Endothelial cell (in vitro differentiated cells): ENCODE data around the gene PEA15. TPM values are rescaled to one million over a fixed set of nuclear protein-coding genes. Genes with fewer than 3 reads are reported as not detected.

Source experiments
- DNase-seq: peaks from one replicate; pipeline ENCODE4 v3.0.0; 2021; ENCODE audit warnings: low spot score
- H3K27ac Mint-ChIP-seq: one replicate; pipeline ENCODE4 v1.8.0; 2021; ENCODE audit warnings: mixed read lengths, inconsistent platforms; ENCODE audit not compliant: unreplicated experiment
- H3K27me3 Mint-ChIP-seq: one replicate; pipeline ENCODE4 v1.8.0; 2021; ENCODE audit warnings: mild to moderate bottlenecking, moderate library complexity, mixed read lengths, inconsistent platforms; ENCODE audit not compliant: unreplicated experiment
- H3K36me3 Mint-ChIP-seq: one replicate; pipeline ENCODE4 v1.8.0; 2021; ENCODE audit warnings: mild to moderate bottlenecking, low read depth, mixed read lengths, inconsistent platforms; ENCODE audit not compliant: unreplicated experiment
- H3K4me1 Mint-ChIP-seq: one replicate; pipeline ENCODE4 v1.8.0; 2021; ENCODE audit warnings: mild to moderate bottlenecking, mixed read lengths, inconsistent platforms; ENCODE audit not compliant: unreplicated experiment
- H3K4me3 Mint-ChIP-seq: one replicate; pipeline ENCODE4 v1.8.0; 2021; ENCODE audit warnings: mild to moderate bottlenecking, mixed read lengths, inconsistent platforms; ENCODE audit not compliant: unreplicated experiment
- H3K9me3 Mint-ChIP-seq: one replicate; pipeline ENCODE4 v1.8.0; 2021; ENCODE audit warnings: mixed read lengths, inconsistent platforms; ENCODE audit not compliant: unreplicated experiment
- CTCF ChIP-seq: fragments of 200-600 bp; sonication (generic); IDR thresholded peaks from one replicate; pipeline ENCODE4 v1.5.0; 2021; ENCODE audit warnings: antibody characterized with exemption; ENCODE audit not compliant: unreplicated experiment
- total RNA-seq: library from RNA; stranded (reverse); fragmentation: NEBNext Ultra II Directional; extraction: Animal tissue kit (Norgen Biotek cat#: 25700); gene quantifications from one replicate; pipeline ENCODE4 v1.2.1, GENCODE V29; 2021; ENCODE audit not compliant: unreplicated experiment

Gene PEA15
- total RNA-seq, 1 donor from 2014 or later: 593 TPM

GRCh38 chr1:160159846-160160245, 45.3 kb upstream of the PEA15 start:
- Mint-ChIP-seq H3K9me3 (no peaks in the 10 kb centered on the region), H3K27ac (no peak overlapping the region), H3K36me3 (no peaks in the 10 kb centered on the region), H3K4me1 (no peaks in the 10 kb centered on the region), H3K4me3 (no peak overlapping the region), H3K27me3 (no peaks in the 10 kb centered on the region)
- no peak for TF ChIP-seq CTCF
- no peak for DNase-seq

DNA sequence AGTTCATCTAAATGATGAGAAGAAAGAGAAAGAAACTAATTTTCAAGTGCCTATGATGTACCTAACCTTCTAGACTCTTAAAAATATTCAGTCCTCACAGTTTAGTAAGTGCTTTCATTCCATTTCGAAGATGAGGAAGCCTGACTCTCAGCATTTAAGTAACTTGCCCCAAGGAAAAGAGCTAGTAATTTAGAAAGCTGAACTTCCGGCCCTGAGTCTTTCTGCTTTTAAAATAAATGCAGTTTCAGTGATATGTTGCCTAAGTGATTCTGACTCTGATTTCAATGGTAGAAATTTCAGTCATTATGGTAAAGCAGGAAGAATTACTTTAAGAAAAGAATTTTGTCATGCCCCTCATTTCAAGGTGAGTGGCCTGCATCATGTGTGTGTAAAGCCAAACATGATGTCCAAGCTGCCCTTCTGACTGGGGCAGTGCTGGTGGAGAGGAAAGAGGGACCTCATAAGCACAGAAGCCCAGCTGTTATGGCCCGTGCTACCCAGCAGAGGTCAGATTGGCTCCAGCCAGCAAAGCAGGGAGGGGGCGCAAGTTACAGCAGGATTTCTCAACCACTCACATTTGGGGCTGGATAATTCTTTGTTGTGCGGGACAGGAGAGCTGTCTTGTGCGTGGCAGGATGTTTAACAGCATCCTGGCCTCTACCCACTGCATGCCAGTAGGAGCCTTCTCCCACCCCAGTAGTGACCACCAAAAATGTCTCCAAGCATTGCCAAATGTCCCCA, 43.0 kb upstream of the PEA15 start:
- peak; percentile 45 for TF ChIP-seq CTCF
- DNase-seq: peak; percentile 60
- H3K9me3 Mint-ChIP-seq: no peaks in the 10 kb centered on the region
- H3K27ac Mint-ChIP-seq: no peak overlapping the region
- H3K27me3 Mint-ChIP-seq: no peaks in the 10 kb centered on the region
- no peak overlapping the region for H3K4me3 Mint-ChIP-seq
- H3K36me3 Mint-ChIP-seq: no peaks in the 10 kb centered on the region
- no peaks in the 10 kb centered on the region for H3K4me1 Mint-ChIP-seq

DNA sequence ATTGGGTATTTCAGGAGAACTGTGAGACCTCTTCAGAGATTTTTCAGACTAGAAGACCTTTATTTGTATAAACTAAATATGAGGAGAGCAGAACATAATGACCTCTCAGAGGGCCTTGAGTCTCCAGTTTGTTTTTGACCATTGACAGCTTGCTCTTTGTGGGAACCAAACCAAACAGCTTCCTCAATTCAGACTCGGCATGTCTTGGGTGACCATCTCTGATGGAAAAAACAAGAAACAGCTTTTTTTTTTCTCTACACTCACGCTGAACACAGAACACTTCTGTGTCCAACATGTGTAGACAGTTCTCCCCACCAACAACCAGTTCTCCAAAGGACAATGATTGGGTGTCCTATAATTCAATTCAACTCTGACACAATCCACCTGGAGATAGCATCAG, 42.3 kb upstream of the PEA15 start:
- Mint-ChIP-seq H3K27ac (no peak overlapping the region), H3K9me3 (no peaks in the 10 kb centered on the region), H3K27me3 (no peaks in the 10 kb centered on the region), H3K4me3 (no peak overlapping the region), H3K36me3 (no peaks in the 10 kb centered on the region), H3K4me1 (no peaks in the 10 kb centered on the region)
- no peak for TF ChIP-seq CTCF
- DNase-seq: no peak

DNA sequence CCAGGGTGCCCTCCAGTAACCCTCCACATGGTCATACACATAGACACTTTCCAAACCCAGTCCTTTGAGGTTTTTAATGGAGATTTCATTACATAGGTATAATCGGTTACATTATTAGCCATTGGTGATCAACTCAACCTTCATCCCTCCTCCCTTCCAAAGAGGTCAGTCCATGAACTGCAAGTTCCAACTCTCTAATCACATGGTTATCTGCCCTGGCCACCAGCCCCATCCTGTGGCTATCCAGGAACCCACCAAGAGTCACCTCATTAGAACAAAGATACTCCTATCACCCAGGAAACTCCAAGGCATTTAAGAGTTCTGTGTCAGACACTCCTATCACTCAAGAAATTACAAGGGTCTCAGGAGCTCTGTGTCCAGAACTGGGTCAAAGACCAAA, 41.6 kb upstream of the PEA15 start:
- no peak for DNase-seq
- Mint-ChIP-seq H3K27ac (no peak overlapping the region), H3K4me1 (no peaks in the 10 kb centered on the region), H3K4me3 (no peak overlapping the region), H3K9me3 (no peaks in the 10 kb centered on the region), H3K27me3 (no peaks in the 10 kb centered on the region), H3K36me3 (no peaks in the 10 kb centered on the region)
- no peak for TF ChIP-seq CTCF

DNA sequence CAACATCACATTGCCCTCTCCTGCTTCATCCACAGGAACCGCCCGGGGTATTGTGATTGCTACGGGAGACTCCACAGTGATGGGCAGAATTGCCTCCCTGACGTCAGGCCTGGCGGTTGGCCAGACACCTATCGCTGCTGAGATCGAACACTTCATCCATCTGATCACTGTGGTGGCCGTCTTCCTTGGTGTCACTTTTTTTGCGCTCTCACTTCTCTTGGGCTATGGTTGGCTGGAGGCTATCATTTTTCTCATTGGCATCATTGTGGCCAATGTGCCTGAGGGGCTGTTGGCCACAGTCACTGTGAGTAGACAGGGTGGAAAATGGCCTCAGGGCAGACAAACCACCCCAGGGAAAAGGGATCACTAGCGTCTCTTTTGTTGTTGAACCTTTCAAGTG, 41.1 kb upstream of the PEA15 start:
- no peaks in the 10 kb centered on the region for H3K36me3 Mint-ChIP-seq
- H3K27me3 Mint-ChIP-seq: no peaks in the 10 kb centered on the region
- H3K4me1 Mint-ChIP-seq: peaks cover 1% of the 10 kb centered on the region
- H3K27ac Mint-ChIP-seq: no peak overlapping the region
- TF ChIP-seq CTCF: no peak
- no peak for DNase-seq
- H3K4me3 Mint-ChIP-seq: no peak overlapping the region
- no peaks in the 10 kb centered on the region for H3K9me3 Mint-ChIP-seq
